MG63 (cell line): ENCODE data around the gene MCTS1. TPM values are rescaled to one million over a fixed set of nuclear protein-coding genes. Genes with fewer than 3 reads are reported as not detected.
"Not testable (repeated sequence)": the region's sequence is repeated elsewhere in the genome, so short reads cannot be mapped to it uniquely, and the experiment has no call there.

Experiments
- DNase-seq: peaks from one replicate; pipeline ENCODE4 v3.0.0-alpha.2; 2020
- H3K27me3 ChIP-seq: fragments of 250-450 bp; sonication (Bioruptor Pico); 2 replicates; pipeline ENCODE4 v1.5.1; 2020; ENCODE audit warnings: mild to moderate bottlenecking, moderate library complexity
- H3K36me3 ChIP-seq: fragments of 250-450 bp; sonication (Bioruptor Pico); 2 replicates; pipeline ENCODE4 v1.5.1; 2020; ENCODE audit warnings: mild to moderate bottlenecking, moderate library complexity
- H3K4me3 ChIP-seq: fragments of 250-450 bp; sonication (Bioruptor Pico); 2 replicates; pipeline ENCODE4 v1.5.1; 2020; ENCODE audit warnings: mild to moderate bottlenecking, moderate library complexity
- H3K9me3 ChIP-seq: fragments of 250-450 bp; sonication (Bioruptor Pico); 2 replicates; pipeline ENCODE4 v1.5.1; 2020; ENCODE audit warnings: mild to moderate bottlenecking, moderate library complexity
- total RNA-seq: library from RNA; depleted of rRNA; stranded (reverse); fragments of >200 nt; shearing (Covaris generic); gene quantifications from 2 replicates; pipeline ENCODE4 v1.2.3, GENCODE V29; 2014; ENCODE audit warnings: low replicate concordance; rRNA removed

MCTS1 gene
- total RNA-seq, 1 experiment from 2014 or later = 130 TPM

DNA sequence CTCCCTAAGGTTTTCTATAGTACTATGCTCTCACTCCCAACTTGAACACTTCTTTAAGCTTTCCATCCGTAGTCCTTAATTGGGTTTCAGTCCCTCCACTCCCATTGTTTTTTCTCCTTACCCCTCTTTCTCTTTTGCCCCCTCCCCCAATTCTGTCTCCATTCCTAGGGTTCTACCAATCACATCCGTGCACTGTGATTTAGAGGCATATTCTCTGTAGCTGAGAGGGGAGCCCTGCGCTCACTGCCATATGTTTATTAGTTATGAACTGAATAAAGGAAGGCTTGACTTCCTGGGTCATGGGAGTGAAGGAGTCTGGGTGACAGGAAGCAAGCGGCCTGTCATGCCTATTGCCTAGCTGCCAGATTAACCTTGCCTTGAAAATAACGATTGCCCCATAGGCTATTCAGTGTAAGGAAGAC, 471 bp downstream of the MCTS1 start:
- Histone ChIP-seq H3K27me3 (no peaks in the 10 kb centered on the region), H3K4me3 (peak overlapping the region; percentile 83), H3K9me3 (no peaks in the 10 kb centered on the region), H3K36me3 (peaks cover 15% of the 10 kb centered on the region)
- peak; percentile 11 for DNase-seq

DNA sequence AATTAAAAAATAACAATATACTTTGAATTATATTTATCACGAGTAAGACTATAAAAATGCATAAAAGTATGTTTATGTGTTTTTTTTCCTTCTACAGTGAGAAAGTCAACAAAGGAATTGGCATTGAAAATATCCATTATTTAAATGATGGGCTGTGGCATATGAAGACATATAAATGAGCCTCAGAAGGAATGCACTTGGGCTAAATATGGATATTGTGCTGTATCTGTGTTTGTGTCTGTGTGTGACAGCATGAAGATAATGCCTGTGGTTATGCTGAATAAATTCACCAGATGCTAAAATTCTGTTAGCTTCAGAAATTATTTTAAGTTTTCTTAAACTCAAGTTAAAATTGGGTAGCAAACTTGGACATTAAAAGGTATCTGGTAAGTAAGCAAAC, 8.2 kb downstream of the MCTS1 start:
- no peaks in the 10 kb centered on the region for H3K9me3 ChIP-seq
- H3K36me3 ChIP-seq = peaks cover 19% of the 10 kb centered on the region
- H3K27me3 ChIP-seq = no peaks in the 10 kb centered on the region
- no peak overlapping the region for H3K4me3 ChIP-seq
- no peak for DNase-seq

DNA sequence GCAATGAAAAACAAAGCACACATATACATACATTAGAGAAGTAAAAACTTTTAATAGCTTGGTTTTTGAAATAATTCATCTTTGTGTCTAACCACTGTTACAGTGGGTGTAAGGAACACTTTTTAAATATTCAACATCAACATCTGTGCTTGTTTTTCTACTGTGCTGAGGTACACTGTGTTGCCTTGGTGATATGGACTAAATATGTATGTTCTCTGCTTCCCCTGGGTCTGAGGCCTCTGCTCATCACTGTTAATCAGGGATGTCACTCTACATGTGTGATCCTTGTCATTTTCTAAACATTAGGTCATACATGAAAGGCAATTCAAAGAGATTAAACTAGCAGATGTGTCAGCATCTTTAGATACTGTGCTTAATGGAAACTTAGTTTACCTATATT, 10.9 kb downstream of the MCTS1 start:
- no peak for DNase-seq
- peaks cover 15% of the 10 kb centered on the region for H3K36me3 ChIP-seq
- no peak overlapping the region for H3K4me3 ChIP-seq
- no peaks in the 10 kb centered on the region for H3K27me3 ChIP-seq
- H3K9me3 ChIP-seq = no peaks in the 10 kb centered on the region

DNA sequence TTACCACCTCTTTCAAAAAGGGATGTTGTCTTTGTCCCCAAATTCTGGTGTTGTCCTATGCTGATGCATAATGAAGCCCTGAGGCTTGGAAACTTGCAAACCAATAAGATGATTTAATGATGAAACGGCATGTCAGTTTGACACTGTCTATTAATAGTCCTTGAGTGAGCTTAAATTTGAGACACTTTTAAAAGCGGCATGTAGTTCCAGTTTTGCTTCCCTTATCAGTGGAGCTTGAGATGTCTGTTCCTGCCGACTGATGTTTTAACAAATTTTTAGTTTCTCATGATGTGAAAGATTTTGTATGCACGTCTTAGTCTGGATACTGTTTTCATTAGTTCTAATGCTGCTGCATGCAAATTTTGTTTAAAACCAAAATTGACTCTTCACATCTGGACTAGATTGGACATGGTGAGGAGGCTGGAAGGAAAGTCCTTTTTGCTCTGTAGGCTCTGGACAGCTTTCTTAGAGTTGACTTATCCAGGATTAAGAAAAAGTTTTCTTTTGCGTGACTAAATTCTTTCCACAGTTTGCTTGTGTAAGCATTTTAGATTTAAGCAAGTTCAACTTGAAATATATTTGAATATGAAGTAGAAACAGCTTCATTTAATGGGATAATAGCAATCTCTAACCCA, 14.2 kb downstream of the MCTS1 start:
- Histone ChIP-seq H3K4me3 (no peak overlapping the region), H3K36me3 (peaks cover 10% of the 10 kb centered on the region), H3K9me3 (no peaks in the 10 kb centered on the region), H3K27me3 (no peaks in the 10 kb centered on the region)
- DNase-seq = no peak

DNA sequence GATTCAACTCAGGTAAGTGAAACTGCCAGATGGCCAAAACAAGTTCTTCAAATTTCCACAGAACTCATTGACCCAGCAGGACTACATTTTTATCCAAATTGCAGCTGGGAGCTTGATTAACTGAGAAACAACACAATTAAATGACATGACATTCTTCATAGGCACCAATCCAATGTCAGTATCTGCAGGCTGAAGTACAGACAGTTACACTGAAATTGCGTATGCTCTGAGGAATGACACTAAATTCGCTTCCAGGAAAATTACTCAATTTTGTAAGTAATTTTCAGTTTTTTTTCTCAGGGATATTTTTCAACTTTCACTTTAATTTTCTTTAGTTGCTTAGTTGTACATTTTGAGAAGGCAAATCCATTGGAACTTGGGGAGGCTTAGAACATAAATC, 21.5 kb downstream of the MCTS1 start:
- DNase-seq = no peak
- Histone ChIP-seq H3K9me3 (no peaks in the 10 kb centered on the region), H3K27me3 (no peaks in the 10 kb centered on the region), H3K36me3 (no peaks in the 10 kb centered on the region), H3K4me3 (no peak overlapping the region)

DNA sequence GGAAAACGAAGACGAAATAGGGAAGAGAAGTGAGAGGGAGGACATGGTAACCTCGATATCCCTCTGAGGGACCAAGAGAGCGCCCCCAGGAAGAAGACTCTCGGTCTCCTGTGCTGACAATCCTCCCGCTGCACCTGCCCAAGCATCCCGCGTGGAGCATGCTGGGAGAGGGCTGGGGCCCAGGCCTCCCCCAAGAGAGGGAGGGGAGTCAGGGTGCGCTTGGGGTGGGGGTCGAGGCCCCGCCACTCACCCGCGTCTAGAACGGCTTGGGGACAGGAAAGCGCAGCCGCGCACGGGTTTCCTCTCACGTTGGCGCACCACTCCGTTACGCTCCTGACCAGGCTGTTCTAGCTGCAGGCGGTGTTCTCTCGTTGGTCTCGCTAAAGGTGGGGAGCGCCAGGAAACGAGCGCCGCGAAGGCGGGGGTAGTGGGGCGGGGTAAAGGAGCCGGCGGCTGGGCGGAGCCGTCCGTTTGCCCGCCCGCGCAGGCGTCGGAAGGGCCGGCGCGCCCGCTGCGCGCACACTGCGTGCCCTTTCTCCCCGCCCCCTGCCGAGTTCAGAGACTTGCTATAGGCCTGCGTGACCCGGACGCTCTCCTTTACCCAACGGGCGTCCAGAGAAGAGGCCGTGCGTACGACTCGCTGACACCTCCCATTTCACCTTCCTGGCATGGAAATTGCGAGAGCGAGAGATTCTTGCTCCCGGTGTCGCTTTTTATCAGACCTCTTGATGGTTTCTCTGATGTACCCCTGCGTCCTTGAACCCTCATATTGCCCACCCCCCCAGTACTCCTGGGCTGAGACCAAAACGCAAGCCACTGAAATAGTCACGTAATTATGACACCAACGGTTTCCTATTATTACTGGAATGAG, 26.0 kb downstream of the MCTS1 start, which contains the start of gene C1GALT1C1:
Gene C1GALT1C1, minus strand, starts transcription at position 388 of the 871 bp plus-strand sequence. CDS start 2,888 bp downstream, outside the sequence.
- no peaks in the 10 kb centered on the region for H3K36me3 ChIP-seq
- peak; percentile 93 for DNase-seq

DNA sequence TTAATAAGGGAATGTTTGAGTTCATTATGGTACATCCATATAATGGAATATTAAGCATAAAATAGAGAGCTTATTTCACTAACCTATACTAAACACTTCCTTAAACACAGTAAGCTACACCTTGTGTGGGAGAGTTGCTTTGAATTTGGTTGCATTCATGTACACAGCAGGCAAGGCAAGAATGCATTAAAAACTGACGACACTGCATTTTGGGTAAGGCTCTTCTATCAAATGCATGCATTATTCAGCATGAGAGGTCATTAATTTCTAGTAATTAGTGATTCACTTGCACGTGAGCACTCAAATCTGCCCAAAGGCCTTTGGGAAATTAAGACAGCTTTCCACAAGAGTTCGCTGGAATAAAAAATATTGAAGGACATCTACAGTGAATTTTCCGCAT, 34.7 kb downstream of the MCTS1 start:
- H3K9me3 ChIP-seq = no peaks in the 10 kb centered on the region
- DNase-seq = no peak
- no peaks in the 10 kb centered on the region for H3K27me3 ChIP-seq
- no peak overlapping the region for H3K4me3 ChIP-seq
- no peaks in the 10 kb centered on the region for H3K36me3 ChIP-seq

More for the DNA sequence above, 26.0 kb downstream of the MCTS1 start, which contains the start of gene C1GALT1C1:
- H3K9me3 ChIP-seq = no peaks in the 10 kb centered on the region
- H3K27me3 ChIP-seq = no peaks in the 10 kb centered on the region
- H3K4me3 ChIP-seq = peak within 1 kb of the TSS; percentile 82

DNA sequence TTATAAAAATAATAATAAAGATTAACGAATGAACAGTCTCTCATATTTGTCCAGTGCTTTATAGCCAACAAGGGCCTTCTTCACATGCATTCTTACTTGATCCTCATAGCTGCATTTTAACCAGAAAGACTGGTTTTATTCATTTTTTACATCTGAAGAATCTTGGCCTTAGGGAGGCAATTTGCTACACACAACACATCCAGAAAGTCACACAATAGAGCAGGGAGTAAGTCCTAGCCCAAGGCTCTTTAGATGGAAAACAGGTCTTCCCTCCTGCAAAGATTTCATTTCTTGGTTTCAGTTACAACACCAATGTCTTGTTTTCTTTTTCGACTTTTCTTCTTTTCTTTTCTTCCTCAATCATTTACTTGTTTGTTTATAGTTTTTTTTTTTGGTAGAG, 39.0 kb downstream of the MCTS1 start:
- no peaks in the 10 kb centered on the region for H3K9me3 ChIP-seq
- H3K36me3 ChIP-seq = no peaks in the 10 kb centered on the region
- no peaks in the 10 kb centered on the region for H3K27me3 ChIP-seq
- DNase-seq = no peak
- no peak overlapping the region for H3K4me3 ChIP-seq

DNA sequence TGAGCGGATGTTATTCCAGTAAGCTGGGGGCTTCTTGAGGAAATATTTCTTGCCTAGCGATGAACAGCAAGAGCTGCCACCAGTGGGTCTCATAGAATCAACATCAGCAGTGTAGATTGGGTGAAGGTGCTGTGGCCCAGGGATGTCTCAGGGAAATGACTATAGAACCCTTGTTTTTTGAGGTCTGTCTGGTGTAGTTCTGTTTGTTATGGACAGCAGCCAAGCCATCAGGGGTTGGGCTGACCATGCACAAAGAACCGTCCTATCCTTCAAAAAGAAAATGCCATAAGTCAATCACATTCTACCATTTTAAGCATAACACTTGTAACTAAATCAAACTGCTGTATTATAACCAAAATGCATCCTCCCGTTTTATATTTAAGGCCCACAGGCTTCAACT, 43.2 kb downstream of the MCTS1 start:
- Histone ChIP-seq H3K9me3 (no peaks in the 10 kb centered on the region), H3K36me3 (no peaks in the 10 kb centered on the region), H3K4me3 (no peak overlapping the region), H3K27me3 (no peaks in the 10 kb centered on the region)
- DNase-seq = no peak

DNA sequence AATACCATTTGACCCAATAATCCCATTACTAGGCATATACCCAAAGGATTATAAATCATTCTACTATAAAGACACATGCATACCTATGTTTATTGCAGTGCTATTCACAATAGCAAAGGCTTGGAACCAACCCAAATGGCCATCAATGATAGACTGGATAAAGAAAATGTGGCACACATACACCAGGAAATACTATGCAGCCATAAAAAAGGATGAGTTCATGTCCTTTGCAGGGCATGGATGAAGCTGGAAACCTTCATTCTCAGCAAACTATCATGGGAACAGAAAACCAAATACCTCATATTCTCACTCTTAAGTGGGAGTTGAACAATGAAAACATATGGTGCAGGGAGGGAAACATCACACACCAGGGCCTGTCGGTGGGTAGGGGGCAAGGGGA, 48.4 kb downstream of the MCTS1 start:
- not testable (repeated sequence) for H3K9me3 ChIP-seq, H3K36me3 ChIP-seq, H3K4me3 ChIP-seq, H3K27me3 ChIP-seq, DNase-seq

DNA sequence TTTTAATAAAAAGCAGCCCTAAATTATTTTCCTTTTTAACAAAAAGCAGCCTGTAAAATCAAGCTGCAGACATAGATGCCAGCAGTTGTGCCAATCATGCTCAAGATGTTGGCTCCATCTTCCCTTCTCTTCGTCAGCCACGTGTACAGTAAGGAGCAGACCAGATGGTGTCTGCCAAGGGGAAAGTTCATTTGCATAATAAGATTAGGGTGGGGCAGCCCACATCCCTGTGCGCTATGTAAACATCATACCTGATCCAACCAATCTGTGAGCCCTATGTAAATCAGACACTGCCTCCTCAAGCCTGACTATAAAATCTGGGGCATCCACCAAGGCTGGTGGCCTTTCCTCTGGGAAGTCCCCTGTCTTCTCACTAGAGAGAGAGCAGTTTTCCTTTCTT, 49.1 kb downstream of the MCTS1 start:
- DNase-seq = no peak
- H3K9me3 ChIP-seq = no peaks in the 10 kb centered on the region
- H3K27me3 ChIP-seq = no peaks in the 10 kb centered on the region
- no peaks in the 10 kb centered on the region for H3K36me3 ChIP-seq
- no peak overlapping the region for H3K4me3 ChIP-seq

DNA sequence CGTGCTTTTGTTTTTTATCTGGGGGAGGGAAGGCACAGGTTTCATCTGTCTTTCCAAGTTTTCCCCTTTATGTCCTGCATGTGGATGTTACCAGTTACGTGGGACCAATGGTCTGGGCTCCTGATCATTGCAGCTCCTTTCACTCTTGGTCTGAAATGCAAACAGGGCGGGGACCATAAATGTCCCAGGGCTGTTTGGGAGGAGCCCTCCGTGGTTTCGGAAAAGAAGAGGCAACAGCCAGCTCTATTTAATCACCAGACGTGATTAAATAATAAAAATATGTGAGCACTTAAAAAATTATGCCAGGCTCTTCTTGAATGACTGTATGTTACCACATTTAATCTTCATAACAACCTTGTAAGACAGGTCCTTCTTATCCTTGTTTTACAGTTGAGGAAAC, 56.7 kb downstream of the MCTS1 start:
- Histone ChIP-seq H3K27me3 (no peaks in the 10 kb centered on the region), H3K4me3 (no peak overlapping the region)
- DNase-seq = peak; percentile 5

More for the DNA sequence above, 56.7 kb downstream of the MCTS1 start:
- Histone ChIP-seq H3K36me3 (no peaks in the 10 kb centered on the region), H3K9me3 (no peaks in the 10 kb centered on the region)

Other genes with a start within 250 kb of the MCTS1 start
- gene ATP1B4, start 242.0 kb upstream of the MCTS1 start, total RNA-seq = not detected in 2 replicates
- 78.8 and 87.1 TPM in 2 replicates for gene LAMP2, start 134.8 kb upstream of the MCTS1 start, total RNA-seq
- 19.0 and 22.3 TPM in 2 replicates for gene CUL4B, start 43.1 kb upstream of the MCTS1 start, total RNA-seq
- 22.1 and 31.5 TPM in 2 replicates for gene C1GALT1C1, start 26.0 kb downstream of the MCTS1 start, total RNA-seq